Panc1 (cell line): ENCODE measurements around the gene PLCB4. TPM values are rescaled to one million over a fixed set of nuclear protein-coding genes. Genes with fewer than 3 reads are reported as not detected.

Source experiments
- ATAC-seq: fragments of 200-7000 bp; cut with Tn5 transposase; 2 replicates; pipeline ENCODE4 v1.9.1; 2020; ENCODE audit warnings: mild to moderate bottlenecking, moderate library complexity
- BruUV-seq: library from RNA; stranded (reverse); fragments of 400-500 nt; replicated peaks from 2 replicates; lab custom pipeline; 2021; lab: Mats Ljungman, UMichigan
- CTCF ChIA-PET: fragments of 300-600 bp; sonication (Branson Sonifier 250); formaldehyde crosslinking; loops from one replicate; lab custom pipeline; 2022; ENCODE audit warnings: antibody characterized with exemption; lab: Charles Lee
- POLR2A ChIA-PET: fragments of 300-600 bp; sonication (Branson Sonifier 250); formaldehyde crosslinking; loops from one replicate; lab custom pipeline; 2022; ENCODE audit warnings: antibody characterized with exemption; lab: Charles Lee
- DNase-seq: peaks from one replicate; pipeline ENCODE4 v3.0.0-alpha.2; 2010; ENCODE audit warnings: low read depth, low spot score
- H3K27ac ChIP-seq: 2 replicates; pipeline ENCODE4 v1.5.1; 2011; ENCODE audit warnings: mild to moderate bottlenecking, low read length, inconsistent platforms
- H3K27me3 ChIP-seq: fragments of 200-500 bp; sonication (Bioruptor generic); 2 replicates; pipeline ENCODE4 v1.6.0; 2014; ENCODE audit warnings: low read length, inconsistent platforms; ENCODE audit not compliant: control insufficient read depth, insufficient read depth
- H3K36me3 ChIP-seq: fragments of 200-500 bp; sonication (Bioruptor generic); 2 replicates; pipeline ENCODE4 v1.5.1; 2014; ENCODE audit warnings: inconsistent platforms, mild to moderate bottlenecking, low read length, moderate library complexity; ENCODE audit not compliant: control insufficient read depth, insufficient read depth
- H3K4me1 ChIP-seq: 2 replicates; pipeline ENCODE4 v1.5.1; 2011; ENCODE audit warnings: inconsistent platforms, mild to moderate bottlenecking, low read length, moderate library complexity; ENCODE audit not compliant: control insufficient read depth, insufficient read depth
- H3K4me3 ChIP-seq, 2 experiments: 2 replicates each; pipeline ENCODE4 v1.5.1; 2011 to 2012; ENCODE audit warnings: low read depth in 2 of 2, low read length in 2 of 2, mild to moderate bottlenecking in 2 of 2, inconsistent platforms in 1 of 2, moderate library complexity in 1 of 2
- H3K9me3 ChIP-seq: fragments of 200-500 bp; sonication (Bioruptor generic); 2 replicates; pipeline ENCODE4 v1.5.1; 2014; ENCODE audit warnings: low read depth, mild to moderate bottlenecking, inconsistent platforms, low read length, moderate library complexity; ENCODE audit not compliant: control insufficient read depth, insufficient read depth
- POLR2AphosphoS5 ChIP-seq: IDR thresholded peaks from 2 replicates; pipeline ENCODE4 v1.6.1; 2012; ENCODE audit warnings: mild to moderate bottlenecking, low read depth, low read length, moderate library complexity
- SIN3A ChIP-seq: IDR thresholded peaks from 2 replicates; pipeline ENCODE4 v1.6.1; 2012; ENCODE audit warnings: low read depth, mild to moderate bottlenecking, low read length, moderate library complexity, borderline replicate concordance; ENCODE audit not compliant: insufficient read depth
- TCF7L2 ChIP-seq: IDR thresholded peaks from 2 replicates; pipeline ENCODE4 v1.6.1; 2011; ENCODE audit warnings: mild to moderate bottlenecking, low read depth, low read length, inconsistent platforms
- in situ Hi-C: cut with HindIII; loops from 2 replicates; pipeline ENCODE4 v1.10.0; 2016; ENCODE audit warnings: low sequenced_read_pairs, low pct_unique_long_range_greater_than_20kb
- intact Hi-C: fragments of 100-400 bp; cut with micrococcal nuclease; formaldehyde crosslinking; loops from one replicate; pipeline ENCODE4 v1.10.0; 2022; ENCODE audit not compliant: unreplicated experiment
- total RNA-seq: library from RNA; stranded (reverse); gene quantifications from one replicate; pipeline ENCODE4 v1.2.1, GENCODE V29; 2021; ENCODE audit not compliant: unreplicated experiment
- TF ChIP-seq, protein P1 (sequence below), 2 experiments: IDR thresholded peaks; 2 replicates each; pipeline ENCODE4 v1.6.1; 2011 to 2012; ENCODE audit warnings: low read depth in 2 of 2, control low read depth in 1 of 2, low read length in 1 of 2, mild to moderate bottlenecking in 1 of 2, moderate library complexity in 1 of 2; ENCODE audit not compliant: insufficient read depth in 1 of 2
- TF ChIP-seq, protein P2 (sequence below): fragments of 450-650 bp; IDR thresholded peaks from 2 replicates; pipeline ENCODE4 v1.5.1; 2017; ENCODE audit warnings: mild to moderate bottlenecking

The PLCB4 gene
- total RNA-seq, 1 experiment from 2014 or later = 1.5 TPM

DNA sequence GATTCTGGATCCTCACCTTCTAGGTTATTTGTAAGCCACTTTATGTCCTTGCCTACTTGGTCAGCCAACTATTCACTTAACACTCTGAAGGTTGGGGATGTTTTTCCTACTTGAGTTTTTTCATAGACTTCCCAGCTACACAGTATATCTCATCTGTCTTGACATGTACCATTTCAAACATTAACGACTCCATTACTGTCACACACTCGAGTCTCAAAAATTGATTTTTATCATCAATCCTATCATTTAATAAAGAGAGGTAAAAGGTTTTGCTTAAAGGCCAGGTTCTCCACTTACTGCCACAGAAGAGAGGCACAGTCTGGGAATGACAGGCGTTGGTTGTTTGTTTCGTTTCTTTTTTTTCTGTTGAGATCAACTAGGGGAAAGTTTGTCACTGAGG lies 407.3 kb downstream of the PLCB4 start:
- no peaks in the 10 kb centered on the region for H3K9me3 ChIP-seq
- in situ Hi-C loops = no loop called here
- BruUV-seq = no TSS peak
- no peaks in the 10 kb centered on the region for H3K27me3 ChIP-seq
- intact Hi-C loops = no loop called here
- ChIA-PET CTCF (no interaction called here), POLR2A (no interaction called here)
- H3K4me3 ChIP-seq = no peak overlapping the region
- H3K36me3 ChIP-seq = no peaks in the 10 kb centered on the region
- ATAC-seq = no peak
- TF ChIP-seq SIN3A (no peak), TCF7L2 (no peak), POLR2AphosphoS5 (no peak)
- TF ChIP-seq, protein P1, sequence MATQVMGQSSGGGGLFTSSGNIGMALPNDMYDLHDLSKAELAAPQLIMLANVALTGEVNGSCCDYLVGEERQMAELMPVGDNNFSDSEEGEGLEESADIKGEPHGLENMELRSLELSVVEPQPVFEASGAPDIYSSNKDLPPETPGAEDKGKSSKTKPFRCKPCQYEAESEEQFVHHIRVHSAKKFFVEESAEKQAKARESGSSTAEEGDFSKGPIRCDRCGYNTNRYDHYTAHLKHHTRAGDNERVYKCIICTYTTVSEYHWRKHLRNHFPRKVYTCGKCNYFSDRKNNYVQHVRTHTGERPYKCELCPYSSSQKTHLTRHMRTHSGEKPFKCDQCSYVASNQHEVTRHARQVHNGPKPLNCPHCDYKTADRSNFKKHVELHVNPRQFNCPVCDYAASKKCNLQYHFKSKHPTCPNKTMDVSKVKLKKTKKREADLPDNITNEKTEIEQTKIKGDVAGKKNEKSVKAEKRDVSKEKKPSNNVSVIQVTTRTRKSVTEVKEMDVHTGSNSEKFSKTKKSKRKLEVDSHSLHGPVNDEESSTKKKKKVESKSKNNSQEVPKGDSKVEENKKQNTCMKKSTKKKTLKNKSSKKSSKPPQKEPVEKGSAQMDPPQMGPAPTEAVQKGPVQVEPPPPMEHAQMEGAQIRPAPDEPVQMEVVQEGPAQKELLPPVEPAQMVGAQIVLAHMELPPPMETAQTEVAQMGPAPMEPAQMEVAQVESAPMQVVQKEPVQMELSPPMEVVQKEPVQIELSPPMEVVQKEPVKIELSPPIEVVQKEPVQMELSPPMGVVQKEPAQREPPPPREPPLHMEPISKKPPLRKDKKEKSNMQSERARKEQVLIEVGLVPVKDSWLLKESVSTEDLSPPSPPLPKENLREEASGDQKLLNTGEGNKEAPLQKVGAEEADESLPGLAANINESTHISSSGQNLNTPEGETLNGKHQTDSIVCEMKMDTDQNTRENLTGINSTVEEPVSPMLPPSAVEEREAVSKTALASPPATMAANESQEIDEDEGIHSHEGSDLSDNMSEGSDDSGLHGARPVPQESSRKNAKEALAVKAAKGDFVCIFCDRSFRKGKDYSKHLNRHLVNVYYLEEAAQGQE (IDR thresholded peaks at IDR 0.05; ENCODE audit: insufficient read depth in 1 of 2, low read depth in 2 of 2, low read length in 1 of 2) = no peak
- TF ChIP-seq, protein P2, sequence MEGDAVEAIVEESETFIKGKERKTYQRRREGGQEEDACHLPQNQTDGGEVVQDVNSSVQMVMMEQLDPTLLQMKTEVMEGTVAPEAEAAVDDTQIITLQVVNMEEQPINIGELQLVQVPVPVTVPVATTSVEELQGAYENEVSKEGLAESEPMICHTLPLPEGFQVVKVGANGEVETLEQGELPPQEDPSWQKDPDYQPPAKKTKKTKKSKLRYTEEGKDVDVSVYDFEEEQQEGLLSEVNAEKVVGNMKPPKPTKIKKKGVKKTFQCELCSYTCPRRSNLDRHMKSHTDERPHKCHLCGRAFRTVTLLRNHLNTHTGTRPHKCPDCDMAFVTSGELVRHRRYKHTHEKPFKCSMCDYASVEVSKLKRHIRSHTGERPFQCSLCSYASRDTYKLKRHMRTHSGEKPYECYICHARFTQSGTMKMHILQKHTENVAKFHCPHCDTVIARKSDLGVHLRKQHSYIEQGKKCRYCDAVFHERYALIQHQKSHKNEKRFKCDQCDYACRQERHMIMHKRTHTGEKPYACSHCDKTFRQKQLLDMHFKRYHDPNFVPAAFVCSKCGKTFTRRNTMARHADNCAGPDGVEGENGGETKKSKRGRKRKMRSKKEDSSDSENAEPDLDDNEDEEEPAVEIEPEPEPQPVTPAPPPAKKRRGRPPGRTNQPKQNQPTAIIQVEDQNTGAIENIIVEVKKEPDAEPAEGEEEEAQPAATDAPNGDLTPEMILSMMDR = no peak
- H3K27ac ChIP-seq = no peak overlapping the region
- no peaks in the 10 kb centered on the region for H3K4me1 ChIP-seq
- DNase-seq = no peak

DNA sequence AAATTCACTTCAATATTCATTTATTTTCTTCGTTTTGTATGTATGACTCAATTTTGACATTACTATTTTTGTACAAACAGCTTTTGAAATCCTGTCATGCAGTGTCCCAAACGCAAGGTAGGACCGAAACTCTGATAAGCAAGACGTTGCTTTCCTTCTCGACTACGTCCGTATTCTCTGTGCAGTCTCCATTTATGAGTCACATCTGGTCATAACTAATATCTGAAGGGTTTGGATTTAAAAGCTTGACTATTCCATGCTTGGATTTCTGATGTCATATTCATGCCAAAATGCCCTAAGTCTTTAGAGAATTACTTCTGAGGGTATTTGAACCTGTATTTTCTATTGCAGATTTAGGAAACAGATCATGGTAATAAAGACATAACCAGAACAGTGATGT lies 407.8 kb downstream of the PLCB4 start:
- TF ChIP-seq POLR2AphosphoS5 (no peak), SIN3A (no peak), TCF7L2 (no peak)
- TF ChIP-seq, protein P1 (IDR thresholded peaks at IDR 0.05; ENCODE audit: insufficient read depth in 1 of 2, low read depth in 2 of 2, low read length in 1 of 2) = no peak
- TF ChIP-seq, protein P2 = no peak
- no TSS peak for BruUV-seq
- Histone ChIP-seq H3K4me3 (no peak overlapping the region), H3K9me3 (no peaks in the 10 kb centered on the region), H3K27ac (no peak overlapping the region), H3K27me3 (no peaks in the 10 kb centered on the region), H3K36me3 (no peaks in the 10 kb centered on the region), H3K4me1 (no peaks in the 10 kb centered on the region)
- CTCF ChIA-PET = no interaction called here
- POLR2A ChIA-PET = no interaction called here
- in situ Hi-C loops = no loop called here
- DNase-seq = no peak
- intact Hi-C loops = no loop called here
- ATAC-seq = no peak
